Calu3 (cell line): ENCODE measurements around the gene SFXN4. TPM values are rescaled to one million over a fixed set of nuclear protein-coding genes. Genes with fewer than 3 reads are reported as not detected.
"Not testable (repeated sequence)": the region's sequence is repeated elsewhere in the genome, so short reads cannot be mapped to it uniquely, and the experiment has no call there.

Experiments
- BruUV-seq: library from RNA; stranded (reverse); fragments of 400-500 nt; replicated peaks from 2 replicates; lab custom pipeline; 2021; lab: Mats Ljungman, UMichigan
- CTCF ChIA-PET: fragments of 300-600 bp; sonication (Branson Sonifier 250); formaldehyde crosslinking; loops from one replicate; lab custom pipeline; 2022; ENCODE audit warnings: antibody characterized with exemption; lab: Charles Lee
- DNase-seq: peaks from one replicate; pipeline ENCODE4 v3.0.0; 2022
- H3K27ac Mint-ChIP-seq: one replicate; pipeline ENCODE4 v1.8.0; 2022; ENCODE audit warnings: mixed read lengths; ENCODE audit not compliant: unreplicated experiment
- H3K27me3 Mint-ChIP-seq: one replicate; pipeline ENCODE4 v1.8.0; 2022; ENCODE audit warnings: mixed read lengths; ENCODE audit not compliant: unreplicated experiment
- H3K36me3 Mint-ChIP-seq: one replicate; pipeline ENCODE4 v1.8.0; 2022; ENCODE audit warnings: mild to moderate bottlenecking, moderate library complexity, mixed read lengths; ENCODE audit not compliant: insufficient read depth, unreplicated experiment
- H3K4me1 Mint-ChIP-seq: one replicate; pipeline ENCODE4 v1.8.0; 2022; ENCODE audit warnings: mild to moderate bottlenecking, low read depth, mixed read lengths; ENCODE audit not compliant: unreplicated experiment
- H3K4me3 Mint-ChIP-seq: one replicate; pipeline ENCODE4 v1.8.0; 2022; ENCODE audit warnings: mild to moderate bottlenecking, low read depth, moderate library complexity, mixed read lengths; ENCODE audit not compliant: unreplicated experiment
- H3K9me3 Mint-ChIP-seq: one replicate; pipeline ENCODE4 v1.8.0; 2022; ENCODE audit warnings: low read depth, mixed read lengths; ENCODE audit not compliant: unreplicated experiment
- intact Hi-C: fragments of 100-400 bp; cut with micrococcal nuclease; formaldehyde crosslinking; loops from one replicate; pipeline ENCODE4 v1.10.0; 2022; ENCODE audit not compliant: unreplicated experiment
- total RNA-seq: library from RNA; stranded (reverse); gene quantifications from 2 replicates; pipeline ENCODE4 v1.2.3, GENCODE V29; 2022
- TF ChIP-seq, protein P1 (sequence below): fragments of 200-600 bp; IDR thresholded peaks from one replicate; pipeline ENCODE4 v1.8.0; 2022; ENCODE audit warnings: antibody characterized with exemption; ENCODE audit not compliant: unreplicated experiment

The SFXN4 gene
- total RNA-seq, 1 experiment from 2014 or later, result 19.9 TPM

DNA sequence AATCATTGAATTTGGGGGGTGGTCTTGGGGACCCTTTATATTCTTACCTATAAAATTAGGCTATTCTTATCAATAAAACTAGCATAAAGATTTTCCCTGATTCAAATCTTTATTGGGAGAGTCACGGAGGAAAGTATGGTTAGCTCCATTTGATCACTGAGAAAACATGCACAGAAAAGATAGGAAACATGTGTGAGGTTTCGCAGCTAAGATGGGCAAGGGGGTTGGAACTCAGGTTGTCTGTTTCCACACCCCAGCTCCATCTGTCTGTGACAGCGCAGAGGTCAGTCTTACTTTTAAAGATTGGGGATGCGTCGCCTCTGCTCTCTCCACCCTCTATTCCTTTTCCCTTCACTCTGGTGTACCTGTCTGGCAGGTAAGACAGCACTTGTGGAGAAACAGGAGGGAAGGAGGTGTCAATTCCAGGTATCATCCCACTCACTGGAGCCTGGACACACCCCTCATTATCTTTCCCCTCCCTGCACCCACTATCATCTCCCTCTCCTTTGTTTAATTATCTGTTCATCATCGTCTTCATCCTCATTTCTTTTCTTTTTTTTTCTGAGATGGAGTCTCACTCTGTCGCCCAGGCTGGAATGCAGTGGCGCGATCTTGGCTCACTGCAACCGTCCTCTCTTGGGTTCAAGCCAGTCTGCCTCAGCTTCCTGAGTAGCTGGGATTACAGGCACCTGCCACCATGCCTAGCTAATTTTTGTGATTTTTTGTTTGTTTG, 64.0 kb downstream of the SFXN4 start:
- Mint-ChIP-seq H3K4me3 (no peak overlapping the region), H3K36me3 (peaks cover 6% of the 10 kb centered on the region), H3K27ac (no peak overlapping the region), H3K27me3 (no peaks in the 10 kb centered on the region), H3K4me1 (peaks cover 15% of the 10 kb centered on the region), H3K9me3 (no peaks in the 10 kb centered on the region)
- CTCF ChIA-PET, result interaction anchor here (0.6 kb wide), 3 partner anchors 95 to 477 kb away, joined by 3 to 4 read pairs (median 3); no protein-coding TSS in a partner anchor
- intact Hi-C loops, result no loop called here
- no peak for DNase-seq
- TF ChIP-seq, protein P1, sequence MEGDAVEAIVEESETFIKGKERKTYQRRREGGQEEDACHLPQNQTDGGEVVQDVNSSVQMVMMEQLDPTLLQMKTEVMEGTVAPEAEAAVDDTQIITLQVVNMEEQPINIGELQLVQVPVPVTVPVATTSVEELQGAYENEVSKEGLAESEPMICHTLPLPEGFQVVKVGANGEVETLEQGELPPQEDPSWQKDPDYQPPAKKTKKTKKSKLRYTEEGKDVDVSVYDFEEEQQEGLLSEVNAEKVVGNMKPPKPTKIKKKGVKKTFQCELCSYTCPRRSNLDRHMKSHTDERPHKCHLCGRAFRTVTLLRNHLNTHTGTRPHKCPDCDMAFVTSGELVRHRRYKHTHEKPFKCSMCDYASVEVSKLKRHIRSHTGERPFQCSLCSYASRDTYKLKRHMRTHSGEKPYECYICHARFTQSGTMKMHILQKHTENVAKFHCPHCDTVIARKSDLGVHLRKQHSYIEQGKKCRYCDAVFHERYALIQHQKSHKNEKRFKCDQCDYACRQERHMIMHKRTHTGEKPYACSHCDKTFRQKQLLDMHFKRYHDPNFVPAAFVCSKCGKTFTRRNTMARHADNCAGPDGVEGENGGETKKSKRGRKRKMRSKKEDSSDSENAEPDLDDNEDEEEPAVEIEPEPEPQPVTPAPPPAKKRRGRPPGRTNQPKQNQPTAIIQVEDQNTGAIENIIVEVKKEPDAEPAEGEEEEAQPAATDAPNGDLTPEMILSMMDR, result no peak
- BruUV-seq, result no TSS peak

DNA sequence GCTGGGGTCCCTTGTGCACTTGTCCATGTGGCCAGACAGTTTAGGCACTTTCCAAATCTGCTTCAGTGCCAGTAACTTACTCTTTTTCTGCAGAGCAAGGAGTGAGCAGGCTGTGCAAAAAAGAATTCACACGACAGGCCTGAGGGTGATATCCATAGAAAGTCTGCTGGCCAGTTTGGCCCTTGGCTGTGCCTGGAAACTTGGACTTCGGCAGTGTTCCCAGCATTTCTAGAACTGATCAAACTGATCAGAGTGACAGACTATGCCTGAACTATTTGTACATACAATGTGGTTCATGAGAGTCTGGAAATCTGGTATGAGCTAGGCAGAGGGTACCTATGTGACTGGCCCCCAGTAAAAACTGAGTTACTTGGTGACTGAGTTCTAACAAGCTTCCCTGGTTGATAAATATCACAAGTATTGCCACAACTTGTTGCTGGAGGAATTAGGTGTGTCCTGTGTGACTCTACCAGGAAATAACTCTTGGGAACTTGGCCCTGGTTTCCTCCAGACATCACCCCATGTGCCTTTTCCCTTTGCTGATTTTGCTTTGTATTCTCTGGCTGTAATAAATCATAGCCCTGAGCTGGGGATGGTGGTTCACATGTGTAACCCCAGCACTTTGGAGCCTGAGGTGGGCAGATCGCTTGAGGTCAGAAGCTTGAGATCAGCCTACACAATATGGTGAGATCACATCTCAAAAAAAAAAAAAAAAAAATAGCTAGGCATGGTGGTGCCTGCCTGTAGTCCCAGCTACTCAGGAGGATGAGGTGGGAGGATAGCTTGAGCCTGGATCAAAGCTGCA, 64.9 kb downstream of the SFXN4 start:
- intact Hi-C loops, result no loop called here
- TF ChIP-seq, protein P1, result no peak
- Mint-ChIP-seq H3K27me3 (no peaks in the 10 kb centered on the region), H3K36me3 (peaks cover 6% of the 10 kb centered on the region), H3K4me3 (no peak overlapping the region), H3K27ac (no peak overlapping the region), H3K4me1 (peaks cover 15% of the 10 kb centered on the region), H3K9me3 (no peaks in the 10 kb centered on the region)
- CTCF ChIA-PET, result interaction anchor here (0.6 kb wide), 3 partner anchors 94 to 477 kb away, joined by 3 to 4 read pairs (median 3); no protein-coding TSS in a partner anchor
- no TSS peak for BruUV-seq
- DNase-seq, result peak; percentile 25

DNA sequence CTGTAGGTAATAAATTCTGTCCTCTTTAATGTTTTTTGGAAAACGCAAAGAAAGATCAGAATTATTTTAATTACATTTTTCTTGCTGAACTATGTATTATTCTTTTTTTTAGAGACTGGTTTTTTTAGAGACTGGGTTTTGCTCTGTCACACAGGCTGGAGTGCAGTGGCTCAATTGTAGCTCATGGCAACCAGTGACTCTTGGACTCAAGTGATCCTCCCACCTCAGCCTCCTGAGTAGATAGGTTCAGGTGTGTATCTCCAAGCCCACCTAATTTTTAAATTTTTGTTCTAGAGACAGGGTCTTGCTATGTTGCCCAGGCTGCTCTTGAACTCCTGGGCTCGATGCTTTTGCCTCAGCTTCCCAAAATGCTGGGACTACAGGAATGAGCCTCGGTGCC, 66.9 kb downstream of the SFXN4 start:
- H3K27me3 Mint-ChIP-seq, result no peaks in the 10 kb centered on the region
- CTCF ChIA-PET, result no interaction called here
- no peaks in the 10 kb centered on the region for H3K9me3 Mint-ChIP-seq
- intact Hi-C loops, result no loop called here
- DNase-seq, result no peak
- no peak overlapping the region for H3K4me3 Mint-ChIP-seq
- BruUV-seq, result no TSS peak
- TF ChIP-seq, protein P1, result no peak
- no peaks in the 10 kb centered on the region for H3K36me3 Mint-ChIP-seq
- H3K27ac Mint-ChIP-seq, result no peak overlapping the region
- peaks cover 5% of the 10 kb centered on the region for H3K4me1 Mint-ChIP-seq

DNA sequence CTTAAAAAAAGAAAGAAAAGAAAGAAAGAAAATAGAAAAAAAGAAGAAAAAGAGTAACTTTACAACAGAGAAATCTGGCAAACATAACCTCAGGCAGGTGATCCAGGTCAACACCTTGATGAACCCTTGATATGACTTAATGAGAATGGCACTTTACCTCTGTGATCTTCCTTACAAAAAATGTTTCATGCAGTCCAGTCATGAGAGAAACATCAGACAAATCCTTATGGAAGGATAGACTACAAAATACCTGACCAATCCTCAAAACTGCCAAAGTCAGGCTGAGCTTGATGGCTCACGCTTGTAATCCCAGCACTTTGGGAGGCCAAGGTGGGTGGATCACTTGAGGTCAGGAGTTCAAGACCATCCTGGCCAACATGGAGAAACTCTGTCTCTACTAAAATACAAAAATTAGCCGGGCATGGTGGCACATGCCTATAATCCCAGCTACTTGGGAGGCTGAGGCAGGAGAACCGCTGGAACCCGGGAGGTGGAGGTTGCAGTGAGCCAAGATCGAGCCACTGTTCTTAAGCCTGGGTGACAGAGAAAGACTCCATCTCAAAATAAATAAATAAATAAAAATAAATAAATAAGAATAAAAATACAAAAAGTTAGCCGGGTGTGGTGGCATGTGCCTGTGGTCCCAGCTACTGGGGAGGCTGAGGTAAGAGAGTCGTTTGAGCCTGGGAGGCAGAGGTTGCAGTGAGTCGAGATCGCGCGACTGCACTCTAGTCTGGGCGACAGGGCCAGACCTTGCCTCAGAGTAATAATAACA, 68.7 kb downstream of the SFXN4 start:
- DNase-seq, intact Hi-C loops, H3K27me3 Mint-ChIP-seq, H3K4me3 Mint-ChIP-seq, H3K36me3 Mint-ChIP-seq, CTCF ChIA-PET, BruUV-seq, H3K9me3 Mint-ChIP-seq, H3K4me1 Mint-ChIP-seq, H3K27ac Mint-ChIP-seq: not testable (repeated sequence)
